SK-N-SH (cell line): ENCODE results near the gene TGFBR3L. TPM values are rescaled to one million over a fixed set of nuclear protein-coding genes. Genes with fewer than 3 reads are reported as not detected.

Experiments used
- CTCF ChIA-PET: fragments of 300-600, 350-600 bp; formaldehyde crosslinking; extraction: SDS; loops from one replicate; lab custom pipeline; 2021; lab: Yijun Ruan, JAX
- POLR2A ChIA-PET: fragments of 350-600 bp; sonication (Branson Sonifier 250); formaldehyde crosslinking; extraction: SDS; loops from one replicate; lab custom pipeline; 2020; ENCODE audit warnings: antibody characterized with exemption, inconsistent platforms; lab: Yijun Ruan, JAX
- DNase-seq: peaks from one replicate; pipeline ENCODE4 v3.0.0; 2012
- H2AFZ ChIP-seq: fragments of 200-600 bp; sonication (generic); 2 replicates; pipeline ENCODE4 v1.8.1; 2016; ENCODE audit warnings: antibody characterized with exemption, mild to moderate bottlenecking, low read depth
- H3F3A ChIP-seq: fragments of 200-600 bp; sonication (generic); replicated peaks from 2 replicates; pipeline ENCODE3; 2016; ENCODE audit warnings: antibody characterized with exemption, mild to moderate bottlenecking; ENCODE audit not compliant: insufficient read depth
- H3K27ac ChIP-seq, 2 experiments: fragments of 200-500 bp in 1 of 2; fragments of 200-600 bp in 1 of 2; sonication (Bioruptor generic) in 1 of 2; sonication (generic), shearing (Covaris generic) in 1 of 2; 2 replicates each; pipeline versions ENCODE4 v1.5.1 to v1.6.1; 2014 to 2016; ENCODE audit warnings: low read depth in 2 of 2, inconsistent platforms in 1 of 2, low read length in 1 of 2, mild to moderate bottlenecking in 1 of 2, mixed read lengths in 1 of 2
- H3K27me3 ChIP-seq: fragments of 200-600 bp; sonication (generic), shearing (Covaris generic); 2 replicates; pipeline ENCODE4 v1.6.1; 2016; ENCODE audit warnings: mixed run types; ENCODE audit not compliant: insufficient read depth
- H3K36me3 ChIP-seq, 2 experiments: fragments of 200-500 bp in 1 of 2; fragments of 200-600 bp in 1 of 2; sonication (Bioruptor generic) in 1 of 2; sonication (generic) in 1 of 2; replicated peaks in 1 of 2; 2 replicates each; pipeline versions ENCODE3 to v1.5.1; 2014 to 2016; ENCODE audit warnings: low read length in 1 of 2, mild to moderate bottlenecking in 1 of 2; ENCODE audit not compliant: insufficient read depth in 2 of 2, control insufficient read depth in 1 of 2
- H3K4me1 ChIP-seq, 2 experiments: fragments of 200-500 bp in 1 of 2; fragments of 200-600 bp in 1 of 2; sonication (Bioruptor generic) in 1 of 2; sonication (generic), shearing (Covaris generic) in 1 of 2; 2 replicates each; pipeline versions ENCODE4 v1.5.1 to v1.6.1; 2014 to 2016; ENCODE audit warnings: low read depth in 1 of 2, low read length in 1 of 2, mixed run types in 1 of 2; ENCODE audit not compliant: insufficient read depth in 2 of 2, control insufficient read depth in 1 of 2
- H3K4me2 ChIP-seq: fragments of 200-600 bp; sonication (generic), shearing (Covaris generic); 2 replicates; pipeline ENCODE4 v1.6.1; 2017; ENCODE audit warnings: mixed run types
- H3K4me3 ChIP-seq, 2 experiments: fragments of 200-500 bp in 1 of 2; fragments of 200-600 bp in 1 of 2; sonication (Bioruptor generic) in 1 of 2; sonication (generic), shearing (Covaris generic) in 1 of 2; 2 replicates each; pipeline versions ENCODE4 v1.5.1 to v1.8.1; 2014 to 2016; ENCODE audit warnings: low read depth in 2 of 2, inconsistent platforms in 1 of 2, low read length in 1 of 2, mild to moderate bottlenecking in 1 of 2, mixed read lengths in 1 of 2, moderate library complexity in 1 of 2
- H3K79me2 ChIP-seq: fragments of 200-600 bp; sonication (generic); 2 replicates; pipeline ENCODE4 v1.8.1; 2017; ENCODE audit warnings: mild to moderate bottlenecking; ENCODE audit not compliant: insufficient read depth
- H3K9ac ChIP-seq: fragments of 200-600 bp; sonication (generic); 2 replicates; pipeline ENCODE4 v1.6.1; 2017; ENCODE audit warnings: mixed run types
- H3K9me2 ChIP-seq: fragments of 200-600 bp; sonication (generic); 2 replicates; pipeline ENCODE4 v1.6.1; 2017; ENCODE audit warnings: mixed run types
- H3K9me3 ChIP-seq: fragments of 200-600 bp; sonication (generic); 2 replicates; pipeline ENCODE4 v1.6.1; 2017; ENCODE audit warnings: mixed run types, mild to moderate bottlenecking, moderate library complexity
- H4K20me1 ChIP-seq: fragments of 200-600 bp; sonication (generic); 2 replicates; pipeline ENCODE4 v1.6.1; 2017; ENCODE audit warnings: mild to moderate bottlenecking, mixed run types; ENCODE audit not compliant: insufficient read depth
- CHD2 ChIP-seq: fragments of 150-350 bp; IDR thresholded peaks from 2 replicates; pipeline ENCODE4 v1.6.1; 2018; ENCODE audit warnings: low read length; ENCODE audit not compliant: partially characterized antibody
- CTCF ChIP-seq: fragments of 200-600 bp; sonication (generic); IDR thresholded peaks from 2 replicates; pipeline ENCODE4 v1.6.1; 2017; ENCODE audit warnings: antibody characterized with exemption, mild to moderate bottlenecking, moderate library complexity
- ELF1 ChIP-seq: IDR thresholded peaks from 2 replicates; pipeline ENCODE4 v1.4.0; 2012
- EZH2phosphoT487 ChIP-seq: fragments of 200-600 bp; sonication (generic); IDR thresholded peaks from 2 replicates; pipeline ENCODE4 v1.6.1; 2017; ENCODE audit warnings: low read depth, mixed run types, mild to moderate bottlenecking, antibody characterized with exemption, moderate library complexity, borderline replicate concordance
- MAX ChIP-seq: IDR thresholded peaks from 2 replicates; pipeline ENCODE4 v1.4.0; 2012; ENCODE audit warnings: low read depth
- MEF2A ChIP-seq: IDR thresholded peaks from 2 replicates; pipeline ENCODE4 v1.4.0; 2012; ENCODE audit warnings: low read depth, borderline replicate concordance
- MXI1 ChIP-seq: IDR thresholded peaks from 2 replicates; pipeline ENCODE4 v1.6.1; 2012; ENCODE audit warnings: mild to moderate bottlenecking, low read depth, low read length, improper control_type of control experiment
- RXRA ChIP-seq: IDR thresholded peaks from 2 replicates; pipeline ENCODE4 v1.4.0; 2012; ENCODE audit warnings: low read depth, mild to moderate bottlenecking, borderline replicate concordance
- SMC3 ChIP-seq: IDR thresholded peaks from 2 replicates; pipeline ENCODE4 v1.6.1; 2012; ENCODE audit warnings: low read depth, low read length, improper control_type of control experiment
- USF1 ChIP-seq: IDR thresholded peaks from 2 replicates; pipeline ENCODE4 v1.4.0; 2012; ENCODE audit warnings: low read depth, borderline replicate concordance
- ZBTB33 ChIP-seq: IDR thresholded peaks from 2 replicates; pipeline ENCODE4 v1.4.0; 2012; ENCODE audit warnings: low read depth, borderline replicate concordance
- WGBS: methylation state at CpG from one replicate; pipeline ENCODE4 v1.1.6; 2017; ENCODE audit warnings: low lambda C conversion rate; 5-methylcytosine and 5-hydroxymethylcytosine counted together
- polyA plus RNA-seq, 3 experiments: library from polyadenylated mRNA; depleted of rRNA; stranded (reverse); fragments of >200 nt; gene quantifications; 2 replicates each; pipeline ENCODE4 v1.2.3, GENCODE V29; 2012

TGFBR3L gene
- polyA plus RNA-seq, 1 of the 3 experiments (the other 2 are of a cell fraction): 0.87 TPM

GRCh38 chr19:7965921-7966665, 51.5 kb downstream of the TGFBR3L start:
- Histone ChIP-seq H3F3A (peaks cover 5% of the 10 kb centered on the region), H3K9me3 (no peaks in the 10 kb centered on the region)
- TF ChIP-seq MAX (no peak), EZH2phosphoT487 (no peak), ELF1 (no peak), USF1 (no peak), SMC3 (no peak), MEF2A (no peak), CTCF (no peak), CHD2 (no peak), ZBTB33 (no peak), MXI1 (no peak), RXRA (no peak)
- TF ChIP-seq, all 33 proteins: peak for 0
- H3K9ac ChIP-seq: no peak overlapping the region
- H3K4me2 ChIP-seq: no peak overlapping the region
- ChIA-PET CTCF (interaction anchor here (1.6 kb wide), 1 partner anchor 22 kb away, joined by 9 read pairs; the partner anchor contains the start of gene TIMM44), POLR2A (no interaction called here)
- peaks cover 5% of the 10 kb centered on the region; the same call in 1 of the 2 replicates for H3K79me2 ChIP-seq
- H3K4me1 ChIP-seq: no peaks in the 10 kb centered on the region
- peaks cover 32 to 67% of the 10 kb centered on the region in 2 experiments for H3K36me3 ChIP-seq
- no peak overlapping the region for H3K4me3 ChIP-seq
- H3K27me3 ChIP-seq: no peaks in the 10 kb centered on the region
- H2AFZ ChIP-seq: no peak overlapping the region
- no peak for DNase-seq
- no peak overlapping the region for H3K27ac ChIP-seq
- peaks cover 10% of the 10 kb centered on the region for H4K20me1 ChIP-seq
- 91% methylated on average over 12 of the region's 12 CpGs for WGBS
- H3K9me2 ChIP-seq: no peaks in the 10 kb centered on the region
